ENCODE data around the gene RAB25.
"Not testable (repeated sequence)": the region's sequence is repeated elsewhere in the genome, so short reads cannot be mapped to it uniquely, and the experiment has no call there.

Gene RAB25

DNA sequence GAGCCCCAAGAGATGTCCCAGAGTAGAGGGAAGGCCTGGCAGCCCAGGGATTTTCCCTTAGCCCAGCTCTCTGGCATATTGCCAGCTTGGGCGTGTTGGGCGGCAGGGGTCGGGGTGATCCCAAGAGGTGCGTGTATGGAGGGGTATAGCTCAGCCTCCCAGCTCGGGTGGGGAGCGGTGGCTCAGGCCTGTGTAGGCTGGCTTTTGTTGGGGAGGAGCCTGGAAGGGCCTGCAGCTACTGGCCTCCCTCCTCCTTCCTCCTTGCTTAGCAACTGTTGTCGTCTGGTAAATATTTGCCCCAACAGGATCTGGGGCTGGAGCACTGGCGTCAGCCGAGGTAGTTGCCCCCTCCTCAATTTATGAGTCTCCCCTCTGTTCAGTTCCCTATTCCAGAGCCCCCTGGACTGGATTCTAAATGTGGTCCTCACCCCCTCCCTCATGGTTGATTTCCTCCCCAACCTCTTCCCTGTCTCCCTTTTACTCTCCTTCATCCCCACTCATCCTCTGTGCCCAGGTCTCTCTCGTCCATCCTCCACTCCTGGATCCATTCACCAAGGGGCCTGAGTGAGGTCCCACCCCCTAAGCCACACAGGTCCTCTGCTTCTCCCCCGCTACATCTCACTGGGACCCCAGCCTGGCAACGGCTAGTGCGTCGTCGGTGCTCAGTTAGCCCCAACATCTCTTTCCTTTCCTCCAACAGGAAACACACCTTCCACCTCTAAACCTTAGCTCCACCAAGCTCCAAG lies 43.3 kb downstream of the RAB25 start:
- peak; percentile 81 for DNase-seq

DNA sequence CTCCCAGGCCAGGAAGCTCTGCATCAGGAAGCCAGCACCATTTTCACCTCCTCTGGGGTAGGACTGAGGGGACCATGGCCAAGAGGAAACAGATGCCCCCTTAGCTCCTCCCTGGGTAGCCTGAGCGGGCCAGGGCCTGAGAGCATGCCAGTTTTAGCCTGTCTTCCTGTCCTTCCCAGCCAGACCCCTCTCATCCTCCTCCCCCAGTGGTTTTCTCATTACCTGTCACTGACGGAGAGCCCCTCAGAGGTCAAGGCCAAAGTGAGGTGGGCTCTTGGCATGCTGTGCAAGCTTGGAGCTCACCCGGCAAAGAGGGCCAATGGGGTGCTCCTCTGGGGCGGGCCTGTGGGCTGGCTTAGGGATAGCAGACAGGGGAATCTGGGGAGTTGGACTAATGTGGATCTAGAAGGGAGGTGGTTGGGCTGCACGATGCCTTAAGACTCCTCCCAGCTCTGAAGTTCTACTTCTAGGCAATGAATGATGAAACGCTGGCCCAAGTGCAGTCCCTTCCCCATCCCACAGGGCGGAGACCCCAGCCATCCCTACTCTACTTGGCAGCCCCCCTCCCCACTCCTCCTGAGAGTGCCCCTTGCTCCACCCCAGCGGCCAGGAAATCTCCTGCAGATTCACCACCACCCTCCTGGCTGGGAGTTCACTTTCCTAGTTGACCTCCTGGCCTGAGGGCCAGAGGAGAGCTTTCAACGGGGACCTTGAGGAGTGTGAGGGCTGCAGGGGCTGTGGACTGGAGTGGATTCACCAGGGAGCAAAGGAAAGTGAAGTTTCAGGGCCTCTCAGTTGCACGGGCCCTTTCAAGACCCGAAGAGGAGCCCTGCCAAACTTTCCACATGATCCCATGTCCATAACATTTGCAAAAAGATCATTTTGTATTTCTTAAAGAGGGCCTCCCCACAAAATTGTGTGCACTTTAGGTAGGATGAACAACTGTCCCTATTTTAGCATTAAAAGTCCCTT lies 44.2 kb downstream of the RAB25 start:
- no peak for DNase-seq

DNA sequence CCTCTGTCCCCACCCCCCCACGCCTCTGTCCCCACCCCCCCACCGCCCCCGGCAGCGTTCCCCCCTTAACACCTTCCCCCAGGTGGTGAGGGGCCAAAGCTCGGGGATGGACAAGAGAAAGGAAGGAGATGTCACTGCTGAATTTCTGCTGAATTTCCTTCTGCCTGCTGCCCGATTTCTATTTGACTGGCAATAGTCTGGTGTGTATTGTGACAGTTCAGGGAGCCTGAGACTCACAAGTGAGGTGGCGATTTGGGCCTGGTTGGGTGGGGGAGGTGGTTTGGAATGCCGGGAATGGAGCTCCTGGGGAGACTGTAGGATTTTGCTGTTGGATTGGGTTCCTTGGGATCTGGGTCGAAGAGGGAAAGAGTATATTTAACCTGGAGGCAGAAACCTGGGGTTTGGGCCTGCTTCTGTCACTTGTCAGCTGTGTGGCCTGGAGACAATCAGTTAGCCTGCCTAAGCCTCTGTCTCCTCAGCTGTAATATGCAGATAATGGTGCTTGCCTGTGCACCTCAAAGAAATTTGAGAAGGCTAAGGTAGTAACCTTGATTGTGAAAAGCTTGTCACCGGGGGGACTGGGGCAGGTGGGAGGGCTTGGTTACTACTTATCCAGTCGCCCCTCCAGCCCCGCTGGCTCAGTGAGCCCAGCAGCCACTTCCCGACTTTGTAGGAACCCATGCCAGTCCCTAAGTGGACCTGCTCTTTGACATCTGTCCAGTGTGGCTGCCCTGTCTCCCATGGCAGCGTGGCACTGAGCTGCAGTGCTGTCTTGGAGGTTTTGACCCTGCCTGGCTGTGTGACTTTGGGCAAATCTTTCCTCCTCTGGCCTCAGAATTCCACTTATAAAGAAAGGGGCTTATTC lies 45.9 kb downstream of the RAB25 start:
- DNase-seq, result peak; percentile 63

DNA sequence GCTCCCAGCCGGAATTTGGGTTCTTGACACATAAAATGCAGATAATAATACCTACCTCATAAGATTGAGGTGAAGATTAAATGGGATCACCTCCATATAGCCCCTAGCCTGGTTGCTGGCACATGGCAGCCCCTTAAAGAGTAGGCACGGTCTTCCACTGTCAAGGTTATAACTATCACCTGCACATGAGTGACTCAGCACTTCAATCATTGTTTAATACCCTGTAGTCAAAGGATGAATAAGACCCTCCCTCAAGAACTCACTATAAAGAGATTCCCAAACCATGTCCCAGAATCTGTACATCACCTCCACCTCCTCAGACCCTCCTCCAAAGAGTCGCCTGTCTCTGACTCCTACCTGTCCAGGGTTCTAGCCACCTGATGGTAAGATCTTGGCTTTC lies 47.1 kb downstream of the RAB25 start:
- no peak for DNase-seq

DNA sequence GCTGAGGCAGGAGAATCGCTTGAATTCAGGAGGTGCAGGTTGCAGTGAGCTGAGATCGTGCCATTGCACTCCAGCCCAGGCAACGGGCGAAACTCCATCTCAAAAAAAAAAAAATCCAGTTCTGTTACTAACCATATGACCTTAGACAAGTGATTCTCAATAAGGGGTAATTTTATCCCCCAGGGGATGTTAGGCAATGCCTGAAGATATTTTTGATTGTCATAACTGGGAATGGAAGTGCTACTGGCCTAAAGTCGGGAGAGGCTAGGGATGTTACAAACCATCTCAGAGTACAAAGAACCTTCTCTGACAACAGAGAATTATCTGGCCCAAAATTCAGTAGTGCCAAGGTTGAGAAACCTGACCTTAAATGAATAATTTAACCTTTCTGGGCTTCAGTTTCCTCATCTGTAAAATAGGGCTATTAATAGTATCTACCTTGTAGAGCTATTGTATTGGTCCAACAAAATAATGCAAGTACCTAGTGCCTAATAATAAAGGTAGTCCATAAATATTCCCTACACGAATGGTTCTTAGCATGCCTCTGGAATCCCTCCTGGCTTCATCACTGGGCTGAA lies 47.8 kb downstream of the RAB25 start:
- peak; percentile 55 for DNase-seq

DNA sequence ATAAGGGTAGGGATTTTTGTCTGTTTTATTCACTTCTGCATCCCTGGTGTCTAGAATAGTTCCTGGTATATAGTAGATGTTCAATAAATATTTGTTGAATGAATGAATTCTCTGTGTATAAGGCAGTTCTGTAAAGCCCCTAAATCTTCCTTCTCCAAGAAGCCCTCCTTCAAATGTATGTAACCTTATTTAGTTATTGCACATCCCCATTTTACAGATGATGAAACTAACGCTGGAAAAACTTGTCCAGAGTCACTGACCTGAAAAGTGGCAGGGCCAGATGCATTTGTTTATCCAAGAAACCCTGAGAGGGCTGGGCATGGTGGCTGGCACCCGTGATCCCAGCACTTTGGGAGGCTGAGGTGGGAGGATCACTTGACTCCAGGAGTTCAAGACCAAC lies 49.3 kb downstream of the RAB25 start:
- DNase-seq, result no peak

DNA sequence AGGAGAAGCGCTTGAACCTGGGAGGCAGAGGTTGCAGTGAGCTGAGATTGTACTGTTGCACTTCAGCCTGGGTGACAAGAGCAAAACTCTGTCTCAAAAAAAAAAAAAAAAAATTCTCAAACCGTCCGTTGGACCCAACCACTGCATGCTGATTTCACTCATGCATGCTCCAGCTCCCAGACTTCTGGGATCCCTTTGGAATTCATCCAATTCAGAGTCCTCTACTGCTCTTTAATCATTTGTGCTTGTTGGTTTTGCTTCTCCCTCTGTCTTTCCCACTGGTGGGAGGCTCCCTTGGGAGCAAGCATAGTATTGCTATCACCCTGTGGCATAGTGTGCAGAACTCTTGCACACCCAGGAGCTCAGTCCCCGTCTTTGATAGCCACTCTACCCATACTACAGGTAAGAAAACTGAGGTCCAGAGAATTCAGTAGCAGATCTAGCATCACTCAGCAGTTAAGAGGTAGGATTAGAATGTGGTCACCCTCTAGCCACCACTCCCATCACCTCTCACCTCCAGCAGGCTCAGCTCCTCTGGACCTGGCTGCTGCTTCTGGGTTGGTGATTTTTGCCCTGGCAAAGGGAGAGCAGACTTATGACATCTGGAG lies 50.5 kb downstream of the RAB25 start:
- DNase-seq, result peak; percentile 39

DNA sequence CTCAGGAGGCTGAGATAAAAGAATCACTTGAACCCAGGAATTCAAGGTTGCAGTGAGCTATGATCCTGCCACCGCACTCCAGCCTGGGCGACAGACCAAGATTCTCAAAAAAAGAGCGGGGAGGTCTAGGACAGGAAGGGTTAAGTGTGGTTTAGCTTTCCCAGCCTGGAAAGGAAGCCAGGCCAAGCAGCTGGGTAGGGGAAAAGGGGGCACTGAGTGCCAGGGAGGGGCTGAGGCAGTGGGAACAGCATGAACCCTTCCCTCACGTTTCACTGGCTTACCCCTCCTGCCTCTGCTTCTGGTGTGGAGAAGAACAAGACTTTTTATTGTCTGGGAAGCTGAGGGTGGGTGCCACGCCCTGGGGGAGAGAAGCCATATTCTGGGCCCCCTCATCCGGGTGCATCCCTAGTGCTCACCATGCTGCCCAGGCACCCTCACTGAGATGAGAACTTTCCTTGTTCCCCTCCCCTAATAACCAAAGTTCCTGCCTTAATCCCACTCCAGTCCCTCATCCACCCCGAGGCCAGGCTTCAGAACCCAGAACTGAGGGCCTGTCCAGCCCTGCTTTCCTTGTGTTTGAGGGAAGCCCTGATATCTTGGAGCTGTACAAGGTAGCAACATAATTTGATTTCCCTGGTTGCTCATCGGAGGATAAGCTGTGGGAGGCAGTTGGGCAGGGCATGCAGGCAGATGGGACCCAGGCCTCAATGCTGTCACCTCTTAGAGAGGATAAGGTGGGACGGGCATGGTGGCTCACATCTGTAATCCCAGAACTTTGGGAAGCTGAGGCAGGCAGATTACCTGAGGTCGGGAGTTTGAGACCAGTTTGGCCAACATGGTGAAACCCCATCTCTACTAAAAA lies 51.5 kb downstream of the RAB25 start:
- no peak for DNase-seq

DNA sequence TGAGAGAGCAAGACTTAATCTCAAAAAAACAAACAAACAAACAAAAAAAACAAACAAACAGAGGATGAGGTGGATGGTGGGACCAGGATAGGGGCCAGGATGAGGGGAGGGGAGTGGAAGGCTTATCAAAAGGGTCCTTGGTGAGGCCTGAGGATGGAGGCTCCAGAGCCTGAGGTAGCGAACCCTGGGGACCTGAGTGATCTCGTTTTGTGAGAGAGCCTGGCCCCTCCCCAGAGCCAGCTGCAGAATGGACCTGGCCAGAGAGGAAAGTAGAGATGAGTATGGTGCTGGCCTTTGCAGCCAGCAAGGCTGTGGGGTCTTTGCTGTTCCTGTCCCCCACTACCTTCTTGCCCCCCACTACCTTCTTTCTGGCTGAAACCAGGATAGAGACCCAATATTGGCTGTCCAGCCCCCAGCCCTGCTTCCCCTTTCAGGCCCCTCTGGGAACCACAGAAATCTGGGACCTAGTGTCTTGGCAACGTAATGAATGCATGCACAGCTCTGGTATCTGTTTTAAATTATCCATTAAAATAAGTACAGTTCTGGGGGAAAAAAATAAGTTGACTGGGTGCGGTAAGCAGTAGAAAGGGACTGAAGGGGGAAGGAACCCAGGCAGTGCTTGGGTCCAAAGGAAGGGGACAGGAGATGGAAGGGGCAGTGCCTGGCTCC lies 52.5 kb downstream of the RAB25 start:
- DNase-seq, result no peak

DNA sequence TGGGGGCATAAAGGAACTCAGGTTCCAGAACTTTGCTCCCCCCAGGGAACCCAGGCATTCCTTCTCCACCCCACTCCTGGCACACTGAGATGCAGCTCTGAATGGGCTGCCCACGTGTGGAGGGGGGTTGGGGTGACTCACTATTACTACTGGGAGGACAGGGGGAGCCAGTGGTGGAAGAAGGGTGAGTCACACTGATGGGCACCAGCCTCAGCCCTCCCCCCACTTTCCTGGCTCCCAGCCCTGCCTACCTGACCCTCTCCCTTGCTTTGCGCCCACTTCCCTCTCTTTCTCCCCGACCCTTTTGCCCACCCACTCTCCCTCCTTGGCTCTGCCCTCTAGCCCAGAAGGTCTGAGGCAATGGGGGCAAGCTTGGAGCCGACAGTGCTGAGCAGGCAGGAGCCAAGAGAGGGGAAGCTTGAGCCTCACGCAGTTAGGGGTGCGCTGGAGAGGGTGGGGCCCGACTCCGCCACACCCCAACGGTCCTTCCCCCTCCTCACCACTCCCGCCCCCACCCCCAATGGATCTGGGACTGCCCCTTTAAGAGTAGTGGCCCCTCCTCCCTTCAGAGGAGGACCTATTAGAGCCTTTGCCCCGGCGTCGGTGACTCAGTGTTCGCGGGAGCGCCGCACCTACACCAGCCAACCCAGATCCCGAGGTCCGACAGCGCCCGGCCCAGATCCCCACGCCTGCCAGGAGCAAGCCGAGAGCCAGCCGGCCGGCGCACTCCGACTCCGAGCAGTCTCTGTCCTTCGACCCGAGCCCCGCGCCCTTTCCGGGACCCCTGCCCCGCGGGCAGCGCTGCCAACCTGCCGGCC lies 53.4 kb downstream of the RAB25 start, which contains the start of gene LMNA:
Gene LMNA, plus strand, starts transcription at position 611 of the 818 bp plus-strand sequence. CDS start 208 bp downstream, outside the sequence.
- peak; percentile 36 for DNase-seq

DNA sequence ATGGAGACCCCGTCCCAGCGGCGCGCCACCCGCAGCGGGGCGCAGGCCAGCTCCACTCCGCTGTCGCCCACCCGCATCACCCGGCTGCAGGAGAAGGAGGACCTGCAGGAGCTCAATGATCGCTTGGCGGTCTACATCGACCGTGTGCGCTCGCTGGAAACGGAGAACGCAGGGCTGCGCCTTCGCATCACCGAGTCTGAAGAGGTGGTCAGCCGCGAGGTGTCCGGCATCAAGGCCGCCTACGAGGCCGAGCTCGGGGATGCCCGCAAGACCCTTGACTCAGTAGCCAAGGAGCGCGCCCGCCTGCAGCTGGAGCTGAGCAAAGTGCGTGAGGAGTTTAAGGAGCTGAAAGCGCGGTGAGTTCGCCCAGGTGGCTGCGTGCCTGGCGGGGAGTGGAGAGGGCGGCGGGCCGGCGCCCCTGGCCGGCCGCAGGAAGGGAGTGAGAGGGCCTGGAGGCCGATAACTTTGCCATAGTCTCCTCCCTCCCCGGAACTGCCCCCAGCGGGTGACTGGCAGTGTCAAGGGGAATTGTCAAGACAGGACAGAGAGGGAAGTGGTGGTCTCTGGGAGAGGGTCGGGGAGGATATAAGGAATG lies 54.1 kb downstream of the RAB25 start:
- no peak for DNase-seq

DNA sequence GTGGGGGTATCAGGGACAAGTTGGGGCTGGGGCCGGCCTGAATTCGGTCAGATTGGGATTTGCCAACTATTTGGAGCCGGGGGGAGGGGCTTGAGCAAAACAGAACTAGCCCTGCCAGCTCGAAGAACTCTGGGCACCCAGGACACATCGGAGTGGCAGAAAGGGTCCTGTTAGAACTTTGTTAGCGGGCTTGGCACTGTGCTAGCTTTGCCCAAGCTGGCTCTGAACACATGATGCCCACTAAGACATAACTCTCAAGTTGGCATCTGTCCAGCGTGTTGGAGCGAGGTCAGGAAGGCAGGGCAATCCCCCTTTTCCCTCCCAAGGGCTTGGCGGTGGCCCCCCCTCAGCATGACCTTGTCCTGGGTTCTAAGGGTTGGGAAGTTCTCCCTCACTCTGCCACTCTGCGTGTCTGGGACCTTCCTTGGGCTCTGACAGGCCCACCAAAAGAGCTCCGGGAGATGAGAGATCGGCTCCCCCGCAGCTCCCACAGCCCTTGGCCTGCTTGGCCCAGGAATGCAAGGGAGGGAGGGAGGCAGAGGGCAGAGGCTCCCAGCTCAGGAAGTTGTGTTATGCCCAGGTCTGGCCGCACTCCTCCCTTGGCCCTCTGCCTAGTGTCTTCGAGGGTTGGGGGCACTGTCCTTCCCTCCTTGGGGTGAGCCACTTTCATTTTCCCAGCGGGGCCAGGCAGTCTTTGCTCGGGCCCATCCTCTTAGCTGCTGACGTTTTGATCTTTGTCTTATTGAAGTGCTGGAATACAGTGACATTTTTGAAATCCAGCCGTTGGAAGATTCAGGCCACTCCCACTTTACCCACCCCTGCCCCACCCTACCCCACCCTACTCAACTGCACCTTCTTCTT lies 54.8 kb downstream of the RAB25 start:
- DNase-seq, result no peak

DNA sequence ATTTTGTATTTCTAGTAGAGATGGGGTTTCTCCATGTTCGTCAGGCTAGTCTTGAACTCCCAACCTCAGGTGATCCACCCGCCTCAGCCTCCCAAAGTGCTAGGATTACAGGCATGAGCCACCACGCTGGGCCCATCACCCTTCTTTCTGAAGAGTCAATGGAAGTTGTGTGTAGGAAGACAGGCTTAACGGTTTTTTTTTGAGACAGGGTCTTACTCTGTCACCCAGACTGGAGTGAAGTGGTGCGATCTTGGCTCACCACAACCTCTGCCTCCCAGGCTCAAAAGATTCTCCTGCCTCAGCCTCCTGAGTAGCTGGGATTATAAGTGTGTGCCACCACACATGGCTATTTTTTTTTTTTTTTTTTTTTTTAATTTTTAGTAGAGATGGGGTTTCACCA lies 55.8 kb downstream of the RAB25 start:
- not testable (repeated sequence) for DNase-seq

DNA sequence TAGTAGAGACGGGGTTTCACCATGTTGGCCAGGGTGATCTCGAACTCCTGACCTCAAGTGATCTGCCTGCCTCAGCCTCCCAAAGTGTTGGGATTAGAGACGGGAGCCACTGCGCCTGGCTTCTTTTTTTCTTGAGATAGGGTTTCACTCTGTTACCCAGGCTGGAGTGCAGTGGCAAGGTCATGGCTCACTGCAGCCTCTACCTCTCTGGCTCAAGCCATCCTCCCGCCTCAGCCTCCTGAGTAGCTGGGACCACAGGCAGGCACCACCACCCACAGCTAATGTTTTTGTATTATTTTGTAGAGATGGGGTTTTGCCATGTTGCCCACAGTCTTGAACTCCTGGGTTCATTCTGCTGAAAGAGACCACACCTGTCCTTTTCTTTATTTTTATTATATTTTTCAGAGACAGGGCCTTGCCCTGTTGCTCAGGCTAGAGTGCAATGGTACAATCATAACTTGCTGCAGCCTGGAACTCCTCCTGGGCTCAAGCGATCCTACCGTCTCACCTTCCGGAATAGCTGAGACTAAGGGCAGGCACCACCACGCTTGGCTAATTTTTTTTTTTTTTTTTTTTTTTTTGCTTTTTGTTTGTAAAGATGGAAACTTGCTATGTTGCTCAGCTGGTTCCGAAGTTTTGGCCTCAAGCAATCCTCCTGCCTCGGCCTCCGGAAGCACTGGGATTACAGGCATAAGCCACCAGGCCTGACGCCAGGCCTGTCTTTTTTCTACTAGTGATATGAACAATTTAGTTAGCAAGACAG lies 56.6 kb downstream of the RAB25 start:
- DNase-seq, result no peak

DNA sequence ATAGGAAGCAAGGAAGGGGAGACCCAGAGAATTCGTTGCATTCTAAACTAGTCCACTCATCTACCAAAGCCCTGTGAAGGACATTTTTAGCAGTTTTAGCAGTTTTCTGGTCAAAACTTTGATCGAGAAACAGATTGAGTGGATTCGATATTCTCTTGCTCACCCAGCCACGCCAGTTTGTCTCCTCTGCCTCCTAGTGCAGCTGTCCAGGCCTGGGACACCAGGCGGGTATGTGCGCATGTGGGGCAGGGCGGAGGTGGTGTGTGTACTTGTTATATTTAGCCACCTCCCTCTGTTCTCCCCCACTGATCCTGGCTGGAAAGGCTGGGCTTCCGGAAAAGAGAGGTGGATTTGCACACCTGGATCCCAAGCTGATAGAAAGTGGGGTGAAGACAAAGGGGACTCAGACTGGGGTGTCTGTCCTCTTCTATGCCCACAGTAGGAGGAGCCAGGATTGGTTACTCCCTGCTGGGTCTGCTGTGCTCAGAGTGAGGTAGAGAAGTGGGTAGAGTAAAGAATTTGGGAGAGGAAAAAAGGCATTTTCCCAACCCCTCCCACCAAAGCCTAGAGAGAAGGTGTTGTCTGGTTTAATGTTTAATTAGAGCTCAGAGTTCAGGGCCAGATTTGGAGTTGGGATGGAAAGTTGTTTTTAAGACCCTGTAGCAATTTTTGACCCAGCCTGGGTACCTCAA lies 57.4 kb downstream of the RAB25 start:
- no peak for DNase-seq

DNA sequence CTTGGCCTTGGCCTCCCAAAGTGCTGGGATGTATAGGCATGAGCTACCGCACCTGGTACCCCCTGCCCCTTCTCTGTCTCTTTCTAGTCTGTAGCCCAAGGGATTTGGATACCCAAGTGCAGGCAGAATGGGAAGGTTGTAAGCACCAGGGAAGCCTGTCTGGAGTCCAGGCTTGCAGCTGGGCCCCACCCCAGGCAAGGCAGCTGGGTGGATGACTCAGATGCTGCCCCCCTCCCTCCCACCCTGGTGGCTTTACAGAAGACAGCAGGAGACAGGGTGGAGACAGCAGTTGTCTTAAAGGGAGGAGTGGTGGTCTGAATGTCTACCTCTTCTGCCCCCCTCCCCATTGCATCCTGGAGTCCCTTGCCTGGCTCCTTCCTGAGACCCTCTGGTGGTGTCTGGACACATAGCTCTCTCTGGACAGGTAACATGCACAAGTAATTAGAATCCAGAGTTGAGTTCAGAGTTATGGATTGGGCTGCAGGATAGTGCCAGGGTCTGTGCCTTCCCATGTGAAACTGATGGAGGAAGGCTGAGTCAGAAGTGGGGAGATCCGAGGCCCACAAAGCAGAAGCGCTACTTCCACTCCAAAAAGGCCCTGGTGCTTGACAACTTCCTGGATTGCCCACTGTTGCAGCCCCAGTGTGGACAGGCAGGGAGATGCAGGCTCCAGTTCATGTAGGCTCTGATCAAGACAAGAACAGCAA lies 58.7 kb downstream of the RAB25 start:
- peak; percentile 56 for DNase-seq
